K562 (cell line): ENCODE measurements around the gene PTBP3. TPM values are rescaled to one million over a fixed set of nuclear protein-coding genes. Genes with fewer than 3 reads are reported as not detected.

Source experiments
- ARID4B ChIP-seq: sonication (generic); formaldehyde crosslinking; IDR thresholded peaks from 2 replicates; pipeline ENCODE4 v1.8.0; 2022; ENCODE audit warnings: mild to moderate bottlenecking, missing genetic modification reagents
- ESRRB ChIP-seq: fragments of 250-450 bp; sonication (Bioruptor Pico); IDR thresholded peaks from 2 replicates; pipeline ENCODE4 v1.5.0; 2020; ENCODE audit warnings: mild to moderate bottlenecking, moderate library complexity, borderline replicate concordance
- FIP1L1 ChIP-seq: fragments of 200-400 bp; formaldehyde crosslinking; IDR thresholded peaks from 2 replicates; pipeline ENCODE4 v1.6.1; 2018; ENCODE audit warnings: mild to moderate bottlenecking, low read depth, low read length; ENCODE audit not compliant: poor library complexity, severe bottlenecking
- HCFC1 ChIP-seq: IDR thresholded peaks from 2 replicates; pipeline ENCODE4 v1.6.1; 2012; ENCODE audit warnings: low read depth, low read length, improper control_type of control experiment
- HNRNPLL ChIP-seq: fragments of 200-400 bp; formaldehyde crosslinking; IDR thresholded peaks from 2 replicates; pipeline ENCODE4 v1.6.1; 2017; ENCODE audit warnings: low read length, low read depth, mild to moderate bottlenecking; ENCODE audit not compliant: poor library complexity, severe bottlenecking
- NCOR1 ChIP-seq: fragments of 450-650 bp; IDR thresholded peaks from 2 replicates; pipeline ENCODE4 v1.6.1; 2016; ENCODE audit warnings: mild to moderate bottlenecking, moderate library complexity
- NFIC ChIP-seq: fragments of 450-650 bp; IDR thresholded peaks from 2 replicates; pipeline ENCODE4 v1.6.1; 2017; ENCODE audit warnings: mild to moderate bottlenecking, inconsistent platforms
- POLR2G ChIP-seq: fragments of 200-400 bp; formaldehyde crosslinking; IDR thresholded peaks from 2 replicates; pipeline ENCODE4 v1.6.1; 2017; ENCODE audit warnings: low read depth, mild to moderate bottlenecking, antibody characterized with exemption, low read length, moderate library complexity
- RBBP5 ChIP-seq: fragments of 200-600 bp; sonication (generic); IDR thresholded peaks from 2 replicates; pipeline ENCODE4 v1.6.1; 2012; ENCODE audit warnings: borderline replicate concordance, mild to moderate bottlenecking, low read length, control low read depth, inconsistent platforms; ENCODE audit not compliant: insufficient read depth, poor library complexity, severe bottlenecking
- TGIF2 ChIP-seq: sonication (generic); formaldehyde crosslinking; IDR thresholded peaks from 2 replicates; pipeline ENCODE4 v1.8.1; 2022; ENCODE audit warnings: mild to moderate bottlenecking, missing genetic modification reagents, moderate library complexity
- ZBTB43 ChIP-seq: sonication (generic); formaldehyde crosslinking; IDR thresholded peaks from 2 replicates; pipeline ENCODE4 v1.8.0; 2023; ENCODE audit warnings: mild to moderate bottlenecking, missing genetic modification reagents
- ZKSCAN1 ChIP-seq: fragments of 150-350 bp; IDR thresholded peaks from 2 replicates; pipeline ENCODE4 v1.6.1; 2016; ENCODE audit warnings: low read depth, low read length
- ZNF232 ChIP-seq: sonication (generic); formaldehyde crosslinking; IDR thresholded peaks from 2 replicates; pipeline ENCODE4 v1.8.0; 2022; ENCODE audit warnings: mild to moderate bottlenecking, missing genetic modification reagents
- ZNF696 ChIP-seq: fragments of 250-450 bp; sonication (Bioruptor Pico); conservative IDR thresholded peaks from 2 replicates; pipeline ENCODE4 v1.4.0; 2020; ENCODE audit warnings: mild to moderate bottlenecking, moderate library complexity
- ZNF764 ChIP-seq: fragments of 250-450 bp; sonication (Bioruptor Pico); IDR thresholded peaks from 2 replicates; pipeline ENCODE4 v1.4.0; 2020; ENCODE audit warnings: low read depth, mild to moderate bottlenecking, moderate library complexity
- polyA plus RNA-seq, 8 experiments: library from polyadenylated mRNA; depleted of rRNA in 4 of 8; stranded (reverse) in 5 of 8; unstranded in 3 of 8; fragments of >200 nt; fragmentation: Nextera tagmentation in 2 of 8; fragmentation: Illumina TruSeq in 1 of 8; extraction: Ambion mirVana in 2 of 8; extraction: Trizol in 1 of 8; gene quantifications; 2 replicates each; pipeline versions ENCODE4 v1.2.1 to v1.2.3, GENCODE V29; 2011 to 2014; ENCODE audit warnings: inconsistent platforms in 1 of 8, missing spikeins in 1 of 8
- total RNA-seq, 7 experiments: library from RNA; depleted of rRNA in 6 of 7; stranded (reverse); fragments of >200 nt in 6 of 7; fragmentation: Illumina TruSeq in 2 of 7; extraction: Trizol in 2 of 7; gene quantifications; 2 replicates each; pipeline versions ENCODE4 v1.2.1 to v1.2.3, GENCODE V29; 2011 to 2021; ENCODE audit warnings: low replicate concordance in 1 of 7
- TF ChIP-seq, protein P1 (sequence below): fragments of 250-450 bp; sonication (Bioruptor Pico); IDR thresholded peaks from 2 replicates; pipeline ENCODE4 v1.5.0; 2021
- TF ChIP-seq, protein P2 (sequence below): sonication (generic); formaldehyde crosslinking; IDR thresholded peaks from 2 replicates; pipeline ENCODE4 v1.9.0; 2022; ENCODE audit warnings: mild to moderate bottlenecking, missing genetic modification reagents
- TF ChIP-seq, protein P3 (sequence below): IDR thresholded peaks from 2 replicates; pipeline ENCODE4 v1.6.1; 2012; ENCODE audit warnings: low read depth, low read length, improper control_type of control experiment, borderline replicate concordance

The PTBP3 gene
- total and polyA plus RNA-seq, 9 of the 15 experiments (the other 6 are each of a cell fraction or from before 2014, with no cell fraction given): 22.4 to 132 (median 68.0) TPM

GRCh38 chr9:112174965-112175795 lies 158.2 kb downstream of the PTBP3 start, which contains the start of gene SUSD1 (continued):
- TF ChIP-seq ARID4B (CRISPR knock-in tag) (no peak), ZNF232 (CRISPR knock-in tag) (no peak), NFIC (no peak), ZNF696 (CRISPR knock-in tag) (no peak), HCFC1 (peak; percentile 40; the same call in 1 of the 2 replicates), RBBP5 (peak; percentile 71), TGIF2 (CRISPR knock-in tag) (no peak), ZKSCAN1 (no peak), ESRRB (CRISPR knock-in tag) (no peak), NCOR1 (no peak), HNRNPLL (peak; percentile 44), ZNF764 (no peak), POLR2G (peak; percentile 90), FIP1L1 (peak; percentile 77), ZBTB43 (CRISPR knock-in tag) (no peak)
- TF ChIP-seq, protein P1, sequence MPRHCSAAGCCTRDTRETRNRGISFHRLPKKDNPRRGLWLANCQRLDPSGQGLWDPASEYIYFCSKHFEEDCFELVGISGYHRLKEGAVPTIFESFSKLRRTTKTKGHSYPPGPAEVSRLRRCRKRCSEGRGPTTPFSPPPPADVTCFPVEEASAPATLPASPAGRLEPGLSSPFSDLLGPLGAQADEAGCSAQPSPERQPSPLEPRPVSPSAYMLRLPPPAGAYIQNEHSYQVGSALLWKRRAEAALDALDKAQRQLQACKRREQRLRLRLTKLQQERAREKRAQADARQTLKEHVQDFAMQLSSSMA (CRISPR knock-in tag): no peak
- TF ChIP-seq, protein P2, sequence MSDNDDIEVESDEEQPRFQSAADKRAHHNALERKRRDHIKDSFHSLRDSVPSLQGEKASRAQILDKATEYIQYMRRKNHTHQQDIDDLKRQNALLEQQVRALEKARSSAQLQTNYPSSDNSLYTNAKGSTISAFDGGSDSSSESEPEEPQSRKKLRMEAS: no peak
- TF ChIP-seq, protein P3, sequence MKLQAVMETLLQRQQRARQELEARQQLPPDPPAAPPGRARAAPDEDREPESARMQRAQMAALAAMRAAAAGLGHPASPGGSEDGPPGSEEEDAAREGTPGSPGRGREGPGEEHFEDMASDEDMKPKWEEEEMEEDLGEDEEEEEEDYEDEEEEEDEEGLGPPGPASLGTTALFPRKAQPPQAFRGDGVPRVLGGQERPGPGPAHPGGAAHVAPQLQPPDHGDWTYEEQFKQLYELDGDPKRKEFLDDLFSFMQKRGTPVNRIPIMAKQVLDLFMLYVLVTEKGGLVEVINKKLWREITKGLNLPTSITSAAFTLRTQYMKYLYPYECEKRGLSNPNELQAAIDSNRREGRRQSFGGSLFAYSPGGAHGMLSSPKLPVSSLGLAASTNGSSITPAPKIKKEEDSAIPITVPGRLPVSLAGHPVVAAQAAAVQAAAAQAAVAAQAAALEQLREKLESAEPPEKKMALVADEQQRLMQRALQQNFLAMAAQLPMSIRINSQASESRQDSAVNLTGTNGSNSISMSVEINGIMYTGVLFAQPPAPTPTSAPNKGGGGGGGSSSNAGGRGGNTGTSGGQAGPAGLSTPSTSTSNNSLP: no peak
